Endodermal cell (in vitro differentiated cells): ENCODE data around the gene PRUNE2. TPM values are rescaled to one million over a fixed set of nuclear protein-coding genes. Genes with fewer than 3 reads are reported as not detected.

Source experiments
- DNase-seq: peaks from one replicate; pipeline ENCODE4 v3.0.0-alpha.2; 2017
- H3K27ac ChIP-seq: 2 replicates; pipeline ENCODE4 v1.5.1; 2013; ENCODE audit warnings: mild to moderate bottlenecking, low read depth, low read length, moderate library complexity
- H3K27me3 ChIP-seq: 2 replicates; pipeline ENCODE4 v1.6.1; 2013; ENCODE audit warnings: mild to moderate bottlenecking, low read length, moderate library complexity; ENCODE audit not compliant: insufficient read depth, control insufficient read depth, poor library complexity, severe bottlenecking
- H3K36me3 ChIP-seq: 2 replicates; pipeline ENCODE4 v1.7.0; 2013; ENCODE audit warnings: mild to moderate bottlenecking, low read length, moderate library complexity; ENCODE audit not compliant: control insufficient read depth, insufficient read depth
- H3K4me1 ChIP-seq: one replicate; pipeline ENCODE4 v1.7.0; 2013; ENCODE audit warnings: low read length; ENCODE audit not compliant: control insufficient read depth, insufficient read depth
- H3K4me3 ChIP-seq: 2 replicates; pipeline ENCODE4 v1.5.1; 2013; ENCODE audit warnings: mild to moderate bottlenecking, low read length, moderate library complexity
- H3K9ac ChIP-seq: 2 replicates; pipeline ENCODE4 v1.6.1; 2013; ENCODE audit warnings: mild to moderate bottlenecking, low read length, moderate library complexity; ENCODE audit not compliant: poor library complexity, severe bottlenecking; ENCODE audit errors: extremely low read depth
- H3K9me3 ChIP-seq: 2 replicates; pipeline ENCODE4 v1.6.1; 2013; ENCODE audit warnings: mild to moderate bottlenecking, low read length, moderate library complexity; ENCODE audit not compliant: control insufficient read depth
- H3K27ac Mint-ChIP-seq: 2 replicates; pipeline ENCODE4 v1.8.0; 2020; ENCODE audit warnings: mixed read lengths
- H3K27me3 Mint-ChIP-seq: 2 replicates; pipeline ENCODE4 v1.8.0; 2021; ENCODE audit warnings: mild to moderate bottlenecking, mixed read lengths; ENCODE audit not compliant: insufficient read depth
- H3K36me3 Mint-ChIP-seq: 2 replicates; pipeline ENCODE4 v1.8.0; 2020; ENCODE audit warnings: low read depth, mixed read lengths
- H3K4me1 Mint-ChIP-seq: 2 replicates; pipeline ENCODE4 v1.8.0; 2020; ENCODE audit warnings: mixed read lengths
- H3K4me3 Mint-ChIP-seq: 2 replicates; pipeline ENCODE4 v1.8.0; 2020; ENCODE audit warnings: mild to moderate bottlenecking, moderate library complexity, mixed read lengths
- H3K9me3 Mint-ChIP-seq: 2 replicates; pipeline ENCODE4 v1.8.0; 2020; ENCODE audit warnings: mild to moderate bottlenecking, mixed read lengths
- WGBS, 2 experiments: methylation state at CpG; one replicate each; pipeline versions ENCODE4 v1.1.5 to v1.1.7; 2013; ENCODE audit warnings: missing lambda C conversion rate in 2 of 2, mixed read lengths in 1 of 2; ENCODE audit not compliant: insufficient coverage in 1 of 2, insufficient read length in 1 of 2; 5-methylcytosine and 5-hydroxymethylcytosine counted together
- total RNA-seq, 2 donors: library from RNA; stranded (reverse); fragmentation: NEBNext Ultra II Directional in 1 of 2; extraction: Animal tissue kit (Norgen Biotek cat#: 25700) in 1 of 2; gene quantifications; 2 replicates in 1 of 2; 3 replicates in 1 of 2; pipeline ENCODE4 v1.2.1, GENCODE V29; 2021
- TF ChIP-seq, protein P1 (sequence below): fragments of 200-600 bp; sonication (generic); conservative IDR thresholded peaks from 2 replicates; pipeline ENCODE4 v1.5.0; 2021; ENCODE audit warnings: antibody characterized with exemption, mild to moderate bottlenecking

The PRUNE2 gene
- total RNA-seq, 2 donors from 2014 or later: 4.1 to 6.8 TPM

DNA sequence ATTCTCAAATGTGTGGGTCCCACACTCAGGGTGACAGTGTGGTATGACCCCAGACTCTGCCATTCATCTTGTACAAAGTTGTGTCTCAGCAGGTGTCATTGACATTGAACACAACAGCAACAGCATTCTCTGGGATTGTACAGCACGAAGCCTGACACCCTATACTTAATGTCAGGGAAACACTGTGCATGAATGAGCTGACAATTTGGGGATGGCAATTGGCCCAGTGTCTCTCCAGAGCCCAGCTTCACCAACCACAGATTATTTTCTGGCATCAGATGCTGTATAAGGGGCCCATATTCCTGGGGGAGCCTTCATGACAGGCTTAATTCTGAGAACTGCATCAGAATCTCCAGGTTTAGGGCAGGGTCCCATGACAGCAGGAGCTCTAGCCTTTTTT lies 303.7 kb downstream of the PRUNE2 start:
- Mint-ChIP-seq H3K4me1 (peaks cover 13% of the 10 kb centered on the region), H3K27me3 (peaks cover 7% of the 10 kb centered on the region), H3K27ac (no peak overlapping the region), H3K36me3 (no peaks in the 10 kb centered on the region), H3K9me3 (no peaks in the 10 kb centered on the region), H3K4me3 (no peak overlapping the region)
- no peaks in the 10 kb centered on the region for H3K9me3 ChIP-seq
- H3K9ac ChIP-seq: no peak overlapping the region
- no peak overlapping the region for H3K27ac ChIP-seq
- H3K4me1 ChIP-seq: no peaks in the 10 kb centered on the region
- H3K36me3 ChIP-seq: no peaks in the 10 kb centered on the region
- no peaks in the 10 kb centered on the region for H3K27me3 ChIP-seq
- no peak for DNase-seq
- TF ChIP-seq, protein P1, sequence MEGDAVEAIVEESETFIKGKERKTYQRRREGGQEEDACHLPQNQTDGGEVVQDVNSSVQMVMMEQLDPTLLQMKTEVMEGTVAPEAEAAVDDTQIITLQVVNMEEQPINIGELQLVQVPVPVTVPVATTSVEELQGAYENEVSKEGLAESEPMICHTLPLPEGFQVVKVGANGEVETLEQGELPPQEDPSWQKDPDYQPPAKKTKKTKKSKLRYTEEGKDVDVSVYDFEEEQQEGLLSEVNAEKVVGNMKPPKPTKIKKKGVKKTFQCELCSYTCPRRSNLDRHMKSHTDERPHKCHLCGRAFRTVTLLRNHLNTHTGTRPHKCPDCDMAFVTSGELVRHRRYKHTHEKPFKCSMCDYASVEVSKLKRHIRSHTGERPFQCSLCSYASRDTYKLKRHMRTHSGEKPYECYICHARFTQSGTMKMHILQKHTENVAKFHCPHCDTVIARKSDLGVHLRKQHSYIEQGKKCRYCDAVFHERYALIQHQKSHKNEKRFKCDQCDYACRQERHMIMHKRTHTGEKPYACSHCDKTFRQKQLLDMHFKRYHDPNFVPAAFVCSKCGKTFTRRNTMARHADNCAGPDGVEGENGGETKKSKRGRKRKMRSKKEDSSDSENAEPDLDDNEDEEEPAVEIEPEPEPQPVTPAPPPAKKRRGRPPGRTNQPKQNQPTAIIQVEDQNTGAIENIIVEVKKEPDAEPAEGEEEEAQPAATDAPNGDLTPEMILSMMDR: no peak
- H3K4me3 ChIP-seq: no peak overlapping the region
- 83 to 86% methylated on average over 1 of the region's 1 CpG for WGBS, 2 experiments

DNA sequence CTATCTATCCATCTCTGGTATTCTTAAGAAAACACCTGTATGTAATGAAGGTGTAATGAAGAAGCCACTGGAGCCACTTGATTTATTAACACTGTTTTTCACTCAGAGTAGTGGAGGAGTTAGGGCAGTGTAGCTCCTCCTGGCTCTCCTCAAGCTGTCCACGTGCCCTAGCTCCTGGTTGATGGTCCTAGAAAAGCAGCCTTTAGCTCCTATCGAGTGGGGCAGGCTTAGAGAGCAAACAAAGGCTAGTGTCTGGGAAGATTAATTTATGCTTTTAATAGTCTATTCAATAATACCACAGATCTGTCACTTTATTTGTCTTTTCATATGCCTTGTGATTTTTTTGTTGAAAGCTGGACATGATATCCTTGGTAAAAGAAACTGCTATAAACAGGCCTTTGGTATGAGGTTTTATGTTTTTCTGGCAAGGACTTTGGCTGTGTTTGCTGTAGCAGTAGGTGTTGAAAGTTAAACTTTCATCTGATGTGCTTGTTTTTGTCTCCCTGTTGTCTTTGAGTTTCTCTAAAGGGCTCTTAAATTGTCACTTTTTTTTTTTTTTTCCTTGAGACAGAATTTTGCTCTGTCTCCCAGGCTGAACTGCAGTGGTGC lies 305.8 kb downstream of the PRUNE2 start:
- H3K27ac Mint-ChIP-seq: no peak overlapping the region

DNA sequence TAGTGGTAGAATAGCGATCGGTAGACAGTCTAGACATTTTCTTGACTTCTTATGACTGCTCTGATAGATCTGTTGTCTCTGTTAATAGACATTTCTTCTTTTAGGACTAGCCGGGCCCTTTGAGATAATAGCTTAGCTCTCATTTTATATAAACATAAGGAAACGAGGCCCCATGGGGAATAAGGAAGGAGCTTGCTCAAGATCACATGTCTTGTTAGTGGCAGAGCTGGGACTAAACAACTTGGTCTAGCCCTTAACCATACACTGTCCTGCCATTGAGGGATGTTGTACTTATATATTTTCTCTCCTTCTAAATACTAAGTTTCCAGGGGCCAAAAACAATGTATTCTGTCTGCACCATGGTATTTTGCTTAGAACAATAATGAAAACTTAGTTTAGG lies 306.9 kb downstream of the PRUNE2 start:
- Histone ChIP-seq H3K9me3 (no peaks in the 10 kb centered on the region), H3K36me3 (no peaks in the 10 kb centered on the region), H3K4me3 (no peak overlapping the region), H3K27me3 (no peaks in the 10 kb centered on the region), H3K9ac (no peak overlapping the region), H3K27ac (no peak overlapping the region), H3K4me1 (peaks cover 9% of the 10 kb centered on the region)
- Mint-ChIP-seq H3K4me3 (no peak overlapping the region), H3K36me3 (no peaks in the 10 kb centered on the region), H3K27me3 (peaks cover 7% of the 10 kb centered on the region), H3K4me1 (peaks cover 28% of the 10 kb centered on the region), H3K9me3 (no peaks in the 10 kb centered on the region), H3K27ac (no peak overlapping the region)
- DNase-seq: no peak
- 95% methylated on average over 4 of the region's 4 CpGs; no CpG with 5 or more reads in 1 of the 2 experiments for WGBS, 2 experiments
- TF ChIP-seq, protein P1: no peak

More for the DNA sequence above, 305.8 kb downstream of the PRUNE2 start:
- TF ChIP-seq, protein P1: no peak
- Mint-ChIP-seq H3K4me1 (peaks cover 18% of the 10 kb centered on the region), H3K9me3 (no peaks in the 10 kb centered on the region), H3K27me3 (peaks cover 7% of the 10 kb centered on the region), H3K4me3 (no peak overlapping the region), H3K36me3 (no peaks in the 10 kb centered on the region)
- Histone ChIP-seq H3K4me1 (peaks cover 9% of the 10 kb centered on the region), H3K9me3 (no peaks in the 10 kb centered on the region), H3K9ac (no peak overlapping the region), H3K4me3 (no peak overlapping the region), H3K27me3 (no peaks in the 10 kb centered on the region), H3K36me3 (no peaks in the 10 kb centered on the region), H3K27ac (no peak overlapping the region)
- DNase-seq: no peak
- 60 to 84% methylated on average over 1 to 2 of the region's 2 CpGs for WGBS, 2 experiments
